GM11168 (cell line): ENCODE measurements around the gene IQSEC1.

Source experiments
- in situ Hi-C: fragments of 300-500 bp; cut with MboI; formaldehyde crosslinking; loops from one replicate; pipeline ENCODE4 v1.12.0; 2022; ENCODE audit warnings: low sequenced_read_pairs; ENCODE audit not compliant: unreplicated experiment

The IQSEC1 gene

DNA sequence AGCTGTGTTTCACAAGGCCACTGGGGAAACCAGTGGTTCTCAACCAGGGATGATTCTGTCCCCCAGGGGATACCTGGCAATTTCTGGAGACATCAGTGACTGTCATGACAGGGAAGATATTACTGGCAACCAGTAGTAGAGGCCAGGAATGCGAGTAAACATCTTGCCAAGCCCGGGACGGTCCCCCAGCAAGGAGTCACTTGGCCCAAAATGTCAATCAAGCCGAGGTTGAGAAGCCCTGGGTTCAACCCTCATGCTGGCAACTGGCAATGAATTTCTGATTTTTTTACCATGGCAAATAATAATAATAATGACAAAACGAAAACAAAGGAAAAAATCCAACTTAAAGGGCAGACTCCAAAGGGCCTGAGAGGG is 166.3 kb downstream of the IQSEC1 start:
- in situ Hi-C loops: no loop called here

- in situ Hi-C loops: no loop called here
Measured at GRCh38 chr3:12906141-12906915, 166.9 kb downstream of the IQSEC1 start.

GRCh38 chr3:12905316-12906071 is 167.7 kb downstream of the IQSEC1 start:
- in situ Hi-C loops: no loop called here

GRCh38 chr3:12904951-12905315 is 168.3 kb downstream of the IQSEC1 start:
- in situ Hi-C loops: no loop called here

- in situ Hi-C loops: no loop called here
Measured at GRCh38 chr3:12903881-12904280, 169.3 kb downstream of the IQSEC1 start.

- in situ Hi-C loops: no loop called here
Measured at GRCh38 chr3:12903000-12903800, 170.0 kb downstream of the IQSEC1 start.

DNA sequence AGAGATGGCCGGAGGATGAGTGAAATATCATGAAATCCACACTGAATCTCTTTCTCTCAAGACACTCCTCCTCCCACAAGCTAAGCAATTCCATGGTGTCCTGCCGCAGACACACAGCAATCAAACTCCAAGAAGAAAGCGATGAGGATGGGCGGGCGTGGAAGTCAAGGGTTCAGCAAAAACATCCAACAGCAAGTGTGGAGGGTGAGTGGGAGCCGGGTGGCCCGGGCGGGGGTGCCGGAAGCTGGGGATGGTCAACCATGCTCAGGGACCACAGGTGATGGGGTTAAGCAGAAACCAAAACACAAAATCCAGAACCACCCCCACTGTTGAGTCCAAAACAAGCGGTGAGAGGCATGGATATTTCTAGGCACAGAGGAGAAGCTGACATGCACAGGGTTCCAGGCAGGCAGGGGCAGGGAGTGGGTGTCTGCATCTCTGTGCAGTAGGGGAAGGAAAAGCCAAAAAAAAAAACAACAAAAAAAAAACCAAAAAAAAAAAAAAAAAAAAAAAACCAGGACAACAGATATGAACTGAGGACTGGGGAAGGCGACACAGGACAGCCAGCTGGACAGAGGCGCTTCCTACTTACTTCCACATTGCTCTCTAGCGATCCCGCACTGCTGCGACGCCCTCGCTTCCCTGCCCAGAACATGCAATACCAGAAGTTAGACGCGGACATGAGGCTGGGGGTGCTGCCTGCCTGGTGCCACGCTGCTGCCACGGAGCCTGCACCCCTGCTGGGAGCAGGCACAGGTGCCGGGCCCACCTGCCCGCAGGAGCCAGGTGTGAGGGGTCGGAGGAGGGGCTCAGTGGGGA is 170.8 kb downstream of the IQSEC1 start:
- in situ Hi-C loops: no loop called here

- in situ Hi-C loops: no loop called here
Measured at GRCh38 chr3:12901623-12902045, 171.6 kb downstream of the IQSEC1 start.

DNA sequence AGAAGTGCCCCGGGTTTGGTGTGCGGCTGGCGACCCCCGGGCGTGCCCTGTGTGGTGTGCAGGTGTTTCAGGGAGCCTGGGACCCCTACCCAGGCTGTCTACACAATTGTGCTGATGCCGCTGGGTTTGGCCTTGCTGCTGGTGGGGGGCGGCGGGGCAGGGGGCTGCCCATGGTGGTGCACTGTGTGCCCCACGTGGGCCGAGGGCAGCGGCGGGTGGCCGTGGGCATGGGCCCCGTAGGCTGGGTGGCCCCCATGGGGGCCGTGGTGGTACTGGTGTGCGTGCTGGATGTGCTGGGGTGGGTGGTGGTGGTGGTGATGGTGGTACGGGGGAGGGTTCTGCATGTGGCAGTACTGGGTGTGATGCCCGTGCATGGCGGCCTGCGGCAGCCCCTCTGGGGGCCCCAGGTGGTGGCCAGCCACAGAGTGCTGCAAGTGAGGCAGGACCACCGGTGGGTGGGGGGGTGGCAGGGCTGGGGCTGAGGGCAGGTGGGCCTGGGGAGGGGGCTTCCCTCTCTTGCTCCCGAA is 172.3 kb downstream of the IQSEC1 start:
- in situ Hi-C loops: no loop called here

DNA sequence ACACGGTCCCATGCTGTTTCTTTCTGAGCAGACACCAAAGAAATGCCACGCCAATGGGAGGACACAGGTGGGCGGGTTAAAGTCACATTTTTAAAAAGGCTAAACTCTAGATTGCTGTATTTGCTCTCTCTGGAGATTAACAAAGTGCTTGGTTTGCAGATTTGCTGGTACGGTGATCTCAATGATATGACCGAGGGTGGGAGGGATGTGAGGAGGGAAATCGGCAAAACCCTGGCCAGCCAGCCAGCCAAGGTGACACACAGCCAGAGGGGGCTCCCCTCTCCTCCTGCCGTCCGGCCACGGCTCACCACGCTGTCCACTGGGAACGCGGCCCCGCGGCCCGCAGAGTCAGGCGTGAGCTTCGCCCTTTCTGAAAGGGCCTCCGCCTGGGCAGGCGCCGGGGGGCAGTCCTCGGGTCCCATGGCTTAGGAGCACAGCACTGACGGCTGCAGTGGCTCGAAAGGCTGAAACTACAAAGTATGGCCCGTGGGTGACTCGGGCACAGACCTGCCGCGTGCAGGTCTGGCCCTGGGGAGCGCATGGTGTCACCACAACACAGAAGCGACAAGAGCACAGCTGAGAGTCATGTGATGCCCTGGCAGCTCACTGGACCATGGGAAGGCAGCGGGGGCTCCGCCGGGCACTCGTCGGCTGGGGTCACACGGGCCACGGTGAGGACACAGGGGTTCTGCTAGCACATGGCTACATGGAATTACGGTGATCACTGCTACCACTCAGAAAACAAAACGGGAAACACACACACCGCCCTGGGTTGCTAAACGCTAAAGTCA is 174.1 kb downstream of the IQSEC1 start:
- in situ Hi-C loops: loop anchor here (5.0 kb wide), 1 partner anchor 42 kb away; no protein-coding TSS in a partner anchor

DNA sequence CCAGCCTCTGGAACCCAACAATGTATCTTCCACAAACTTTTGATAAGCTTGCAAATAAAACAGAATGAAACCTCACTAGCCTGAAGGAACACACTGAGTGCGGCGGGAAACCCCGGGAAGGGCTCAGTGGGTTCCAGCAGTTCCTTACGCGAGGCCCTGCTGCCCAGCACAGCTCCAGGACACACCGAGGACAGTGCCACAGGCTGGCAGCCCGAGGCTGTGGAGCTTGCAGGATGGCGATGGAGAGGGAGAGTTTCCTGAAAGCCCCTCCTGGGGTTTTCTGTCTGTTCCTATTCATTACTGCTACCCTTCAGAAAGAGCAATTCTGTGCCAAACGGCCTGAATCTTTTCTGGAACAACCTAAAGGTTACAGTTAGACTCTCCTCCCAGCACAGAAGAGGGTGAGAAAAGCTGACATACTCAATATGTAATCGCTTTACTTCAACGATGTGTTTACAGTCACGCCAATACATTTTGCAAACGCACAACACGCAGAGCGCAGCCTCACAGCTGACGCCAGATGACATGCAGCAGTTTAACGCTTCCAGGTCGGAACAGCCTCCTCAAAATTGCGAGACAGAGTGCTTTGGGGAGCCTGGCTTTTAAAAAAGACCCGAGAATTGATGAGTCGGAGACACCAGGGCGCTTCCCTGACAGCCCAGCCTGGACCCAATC is 174.8 kb downstream of the IQSEC1 start:
- in situ Hi-C loops: loop anchor here (5.0 kb wide), 1 partner anchor 41 kb away; no protein-coding TSS in a partner anchor

DNA sequence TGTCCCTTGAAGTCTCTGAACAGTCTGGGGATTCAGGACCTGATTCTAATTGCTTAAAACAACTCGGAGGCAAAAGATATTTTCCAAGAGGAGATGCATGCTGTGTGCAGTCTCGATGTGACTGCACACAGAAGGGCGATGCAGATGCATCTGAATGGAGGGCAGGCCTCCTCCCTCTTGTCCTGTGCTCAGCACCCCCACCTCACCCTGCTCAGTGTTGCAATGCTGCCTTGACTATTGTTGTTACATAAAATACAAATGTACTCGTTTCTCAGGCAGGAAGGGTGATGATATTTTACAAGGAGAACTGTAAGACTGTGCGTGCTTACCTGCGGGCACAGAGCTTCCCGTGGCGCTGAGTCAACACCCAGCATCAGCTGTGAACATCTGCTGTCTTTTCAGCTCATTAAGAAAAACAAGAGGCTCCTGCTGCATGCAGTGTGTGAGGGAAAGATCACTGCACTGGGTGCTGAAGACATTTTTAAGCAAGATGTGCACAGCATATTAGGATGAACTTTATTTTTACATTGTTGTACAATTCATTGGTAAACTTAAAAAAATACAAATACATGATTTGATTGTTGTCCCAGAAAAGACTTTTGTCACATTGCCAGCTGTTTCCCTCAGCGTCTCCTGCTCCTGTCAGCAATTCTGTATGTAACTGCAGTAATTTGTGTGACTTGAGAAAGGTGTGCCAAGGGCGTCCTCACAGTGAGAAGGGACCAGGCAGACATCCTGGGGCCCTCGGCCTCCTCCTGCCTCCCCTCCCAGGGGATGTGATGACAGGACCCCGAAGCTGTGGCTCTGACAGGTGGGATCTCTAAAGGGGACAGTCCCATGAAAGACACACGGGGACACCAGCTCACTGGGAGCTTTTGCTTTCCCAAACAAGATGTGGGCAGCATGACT is 175.6 kb downstream of the IQSEC1 start:
- in situ Hi-C loops: loop anchor here (5.0 kb wide), 1 partner anchor 40 kb away; no protein-coding TSS in a partner anchor

DNA sequence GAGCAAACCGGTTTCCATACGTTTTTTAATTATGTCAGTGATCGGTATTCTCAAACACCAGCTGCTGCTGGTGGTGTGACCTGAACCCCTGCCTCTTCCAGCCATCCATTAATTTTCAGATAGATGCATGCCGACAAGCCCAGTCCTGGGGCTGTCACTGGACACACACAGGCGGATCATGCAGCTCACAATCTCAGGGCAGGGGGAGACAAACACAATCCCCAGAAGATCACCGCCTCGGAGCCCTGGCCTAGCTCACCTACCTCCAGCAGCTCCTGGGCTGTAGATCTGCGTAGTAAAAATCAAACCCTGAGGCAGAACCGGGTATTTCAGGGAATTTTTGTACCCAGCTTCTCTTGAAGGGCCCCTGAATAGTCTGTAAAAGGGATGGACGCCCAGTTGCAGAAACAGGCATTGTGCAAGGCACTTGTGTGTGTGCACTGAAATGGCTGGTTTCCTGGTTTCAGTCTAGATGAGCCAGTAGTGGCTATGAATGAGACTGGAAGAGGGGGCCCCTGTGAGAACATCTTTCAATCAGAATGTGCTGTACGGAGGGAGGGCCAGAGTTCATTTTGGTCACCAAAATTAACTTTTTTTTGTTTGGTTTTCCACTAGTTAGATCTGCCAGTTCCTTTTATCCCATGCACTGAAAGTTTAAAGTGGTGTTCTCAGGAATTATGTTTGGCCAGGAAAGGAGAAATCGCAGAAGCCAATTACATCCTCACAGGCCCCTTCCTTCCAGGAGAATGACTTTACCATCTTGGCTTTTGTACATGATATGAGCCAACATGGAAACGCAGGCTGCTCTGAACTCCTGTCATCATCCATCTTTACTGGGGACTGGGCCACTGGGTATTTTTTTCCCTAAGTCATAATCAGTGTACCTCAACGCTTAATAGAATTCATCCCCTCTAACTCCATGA is 176.9 kb downstream of the IQSEC1 start:
- in situ Hi-C loops: loop anchor here (5.0 kb wide), 1 partner anchor 39 kb away; no protein-coding TSS in a partner anchor

GRCh38 chr3:12895391-12896062 is 177.7 kb downstream of the IQSEC1 start:
- in situ Hi-C loops: loop anchor here (5.0 kb wide), 1 partner anchor 38 kb away; no protein-coding TSS in a partner anchor

- in situ Hi-C loops: loop anchor here (5.0 kb wide), 1 partner anchor 37 kb away; no protein-coding TSS in a partner anchor
Measured at GRCh38 chr3:12894629-12895028, 178.6 kb downstream of the IQSEC1 start.

- in situ Hi-C loops: no loop called here
Measured at GRCh38 chr3:12893852-12894251, 179.4 kb downstream of the IQSEC1 start.
